ENCODE results near the gene PAK3. TPM values are rescaled to one million over a fixed set of nuclear protein-coding genes. Genes with fewer than 3 reads are reported as not detected.

The PAK3 gene
- total RNA-seq, 4 donors from 2014 or later = 20.3 to 50.0 (median 36.4) TPM

- H3K4me3 ChIP-seq (replicated peaks in 1 of 3) = no peak overlapping the region
- DNase-seq = no peak
- no peaks in the 10 kb centered on the region for H3K4me1 ChIP-seq
- no peaks in the 10 kb centered on the region for H3K27me3 ChIP-seq
- H3K36me3 ChIP-seq = no peaks in the 10 kb centered on the region
- intact Hi-C loops (cut with DNase I) = no loop called here
- TF ChIP-seq POLR2A (IDR thresholded peaks at IDR 0.05) (no peak), CTCF (IDR thresholded peaks at IDR 0.05) (no peak)
- no peak overlapping the region for H3K27ac ChIP-seq
- no peaks in the 10 kb centered on the region for H3K9me3 ChIP-seq
- 89 to 92% methylated on average over 1 of the region's 1 CpG for WGBS, 2 donors
These were observed 20.7 kb downstream of the PAK3 start for GRCh38 chrX:111116666-111117065.

- 78 to 79% methylated on average over 2 of the region's 2 CpGs for WGBS, 2 donors
- no peaks in the 10 kb centered on the region for H3K4me1 ChIP-seq
- no peaks in the 10 kb centered on the region for H3K36me3 ChIP-seq
- no peak for DNase-seq
- H3K9me3 ChIP-seq = no peaks in the 10 kb centered on the region
- TF ChIP-seq POLR2A (IDR thresholded peaks at IDR 0.05) (no peak), CTCF (IDR thresholded peaks at IDR 0.05) (no peak)
- H3K27me3 ChIP-seq = no peaks in the 10 kb centered on the region
- intact Hi-C loops (cut with DNase I) = no loop called here
- H3K27ac ChIP-seq = no peak overlapping the region
- no peak overlapping the region for H3K4me3 ChIP-seq (replicated peaks in 1 of 3)
These were observed 23.4 kb downstream of the PAK3 start for GRCh38 chrX:111119341-111119740.

- H3K36me3 ChIP-seq = no peaks in the 10 kb centered on the region
- intact Hi-C loops (cut with DNase I) = no loop called here
- no peaks in the 10 kb centered on the region for H3K9me3 ChIP-seq
- WGBS, 2 donors = 88 to 96% methylated on average over 6 of the region's 6 CpGs
- TF ChIP-seq CTCF (IDR thresholded peaks at IDR 0.05) (no peak), POLR2A (IDR thresholded peaks at IDR 0.05) (no peak)
- no peaks in the 10 kb centered on the region for H3K4me1 ChIP-seq
- no peak overlapping the region for H3K27ac ChIP-seq
- no peak overlapping the region for H3K4me3 ChIP-seq (replicated peaks in 1 of 3)
- no peaks in the 10 kb centered on the region for H3K27me3 ChIP-seq
- no peak for DNase-seq
These were observed 27.1 kb downstream of the PAK3 start for GRCh38 chrX:111123125-111123524.

- WGBS, 2 donors = 88 to 91% methylated on average over 2 of the region's 2 CpGs
- H3K4me1 ChIP-seq = no peaks in the 10 kb centered on the region
- H3K27ac ChIP-seq = no peak overlapping the region
- no peak for DNase-seq
- no peaks in the 10 kb centered on the region for H3K9me3 ChIP-seq
- H3K4me3 ChIP-seq (replicated peaks in 1 of 3) = no peak overlapping the region
- intact Hi-C loops (cut with DNase I) = no loop called here
- H3K27me3 ChIP-seq = no peaks in the 10 kb centered on the region
- TF ChIP-seq POLR2A (IDR thresholded peaks at IDR 0.05) (no peak), CTCF (IDR thresholded peaks at IDR 0.05) (no peak)
- no peaks in the 10 kb centered on the region for H3K36me3 ChIP-seq
These were observed 27.7 kb downstream of the PAK3 start for GRCh38 chrX:111123606-111124179.

GRCh38 chrX:111124418-111124817 lies 28.4 kb downstream of the PAK3 start:
- H3K9me3 ChIP-seq = no peaks in the 10 kb centered on the region
- H3K27me3 ChIP-seq = no peaks in the 10 kb centered on the region
- no peak for DNase-seq
- intact Hi-C loops (cut with DNase I) = no loop called here
- H3K36me3 ChIP-seq = no peaks in the 10 kb centered on the region
- WGBS, 2 donors = 80 to 96% methylated on average over 2 of the region's 2 CpGs
- no peak overlapping the region for H3K27ac ChIP-seq
- no peaks in the 10 kb centered on the region for H3K4me1 ChIP-seq
- H3K4me3 ChIP-seq (replicated peaks in 1 of 3) = no peak overlapping the region
- TF ChIP-seq CTCF (IDR thresholded peaks at IDR 0.05) = no peak
- no peak for TF ChIP-seq POLR2A (IDR thresholded peaks at IDR 0.05)

Data from thyroid gland (tissue), 4 donors.